ENCODE results near the gene EXOC2.

The EXOC2 gene

DNA sequence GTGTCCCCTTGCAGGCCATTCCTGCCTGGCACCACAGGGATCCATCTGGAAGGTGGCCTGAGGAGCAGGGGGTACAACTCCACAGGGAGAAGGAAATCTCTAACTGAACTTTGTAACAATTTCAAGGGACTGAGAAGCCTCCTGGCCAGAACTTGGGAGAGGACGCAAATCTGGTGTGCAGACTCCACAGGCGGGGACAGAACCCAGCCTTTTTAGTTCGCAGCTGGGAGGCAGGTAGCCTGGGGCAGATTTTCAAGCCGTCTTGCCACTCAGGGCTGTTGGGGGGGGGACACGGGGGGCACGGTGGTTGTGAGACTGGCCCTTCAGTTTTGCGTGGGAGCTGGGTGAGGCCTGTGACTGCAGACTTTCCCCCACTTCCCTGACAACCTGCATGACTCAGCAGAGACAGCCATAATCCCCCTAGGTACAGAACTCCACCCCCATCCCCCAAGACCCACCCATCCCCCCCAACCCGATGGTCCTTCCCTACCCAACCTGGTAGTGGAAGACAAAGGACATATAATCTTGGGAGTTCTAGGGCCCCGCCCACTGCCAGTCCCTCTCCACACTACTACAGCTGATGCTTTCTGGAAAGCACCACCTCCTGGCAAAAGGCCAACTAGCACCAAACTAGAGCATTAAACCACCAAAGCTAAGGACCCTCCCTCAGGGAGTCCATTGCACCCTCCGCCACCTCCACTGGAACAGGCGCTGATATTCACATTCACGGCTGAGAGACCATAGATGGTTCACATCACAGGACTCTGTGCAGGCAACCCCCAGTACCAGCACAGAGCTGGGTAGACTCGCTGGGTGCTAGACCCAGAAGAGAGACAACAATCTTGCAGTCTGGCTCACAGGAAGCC, 33.0 kb downstream of the EXOC2 start:
- H3K27me3 Mint-ChIP-seq, result no peaks in the 10 kb centered on the region
- peak overlapping the region; percentile 3 for H3K27ac Mint-ChIP-seq (ENCODE audit: low read depth)
- no peak for ATAC-seq (replicated peaks; ENCODE audit: extremely low read depth, poor library complexity, severe bottlenecking)
- peaks cover 71% of the 10 kb centered on the region for H3K4me1 Mint-ChIP-seq
- no peaks in the 10 kb centered on the region for H3K9me3 Mint-ChIP-seq
- H3K36me3 Mint-ChIP-seq (ENCODE audit: insufficient read depth), result peaks cover 2% of the 10 kb centered on the region
- H3K4me3 Mint-ChIP-seq, result no peak overlapping the region
- no peak for DNase-seq (ENCODE audit: low spot score in 2 of 2)

DNA sequence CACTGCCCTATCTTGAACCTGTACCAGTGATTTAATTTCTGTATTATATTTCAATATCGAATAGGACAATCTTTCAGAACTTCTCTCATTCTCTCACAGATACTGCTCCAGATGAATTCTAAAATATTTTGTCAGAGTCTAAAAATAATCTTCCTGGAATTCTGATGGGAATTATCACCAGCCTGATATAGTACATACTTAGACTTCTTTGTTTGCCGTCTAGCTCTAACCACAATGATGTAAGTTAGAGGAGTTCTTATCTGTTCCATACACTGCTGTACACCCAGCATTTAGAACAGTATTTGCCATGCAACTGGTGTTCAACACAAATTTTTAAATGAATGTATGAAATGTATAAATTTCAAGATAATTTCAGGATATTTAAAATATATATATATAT, 34.7 kb downstream of the EXOC2 start:
- H3K4me3 Mint-ChIP-seq, result no peak overlapping the region
- ATAC-seq (replicated peaks; ENCODE audit: extremely low read depth, poor library complexity, severe bottlenecking) (no peak), DNase-seq (ENCODE audit: low spot score in 2 of 2) (no peak)
- no peaks in the 10 kb centered on the region for H3K27me3 Mint-ChIP-seq
- H3K4me1 Mint-ChIP-seq, result peaks cover 63% of the 10 kb centered on the region
- H3K9me3 Mint-ChIP-seq, result no peaks in the 10 kb centered on the region
- H3K27ac Mint-ChIP-seq (ENCODE audit: low read depth), result no peak overlapping the region
- peaks cover 4% of the 10 kb centered on the region for H3K36me3 Mint-ChIP-seq (ENCODE audit: insufficient read depth)

DNA sequence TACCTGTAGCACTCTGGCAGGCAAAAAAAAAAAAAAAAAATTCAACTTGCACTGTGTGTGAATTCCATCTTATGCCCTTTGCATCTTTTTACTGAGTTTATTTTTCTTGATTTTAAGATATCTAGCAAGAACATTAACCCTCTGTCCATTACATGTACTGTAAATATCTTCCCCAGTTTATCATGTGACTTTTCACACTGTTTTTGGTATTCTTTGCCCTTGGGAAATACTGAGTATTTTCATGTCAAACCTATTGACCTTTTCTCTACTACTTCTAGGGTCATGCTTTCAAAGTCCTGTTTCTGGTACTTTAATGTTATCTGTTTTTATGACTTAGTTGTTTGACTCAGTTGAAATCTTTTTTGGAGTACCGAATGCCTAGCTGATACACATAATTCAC, 35.2 kb downstream of the EXOC2 start:
- ATAC-seq (replicated peaks; ENCODE audit: extremely low read depth, poor library complexity, severe bottlenecking), result no peak
- Mint-ChIP-seq H3K4me1 (peaks cover 63% of the 10 kb centered on the region), H3K4me3 (no peak overlapping the region), H3K36me3 (ENCODE audit: insufficient read depth) (peaks cover 4% of the 10 kb centered on the region), H3K27ac (ENCODE audit: low read depth) (no peak overlapping the region), H3K27me3 (no peaks in the 10 kb centered on the region), H3K9me3 (no peaks in the 10 kb centered on the region)
- no peak for DNase-seq (ENCODE audit: low spot score in 2 of 2)

DNA sequence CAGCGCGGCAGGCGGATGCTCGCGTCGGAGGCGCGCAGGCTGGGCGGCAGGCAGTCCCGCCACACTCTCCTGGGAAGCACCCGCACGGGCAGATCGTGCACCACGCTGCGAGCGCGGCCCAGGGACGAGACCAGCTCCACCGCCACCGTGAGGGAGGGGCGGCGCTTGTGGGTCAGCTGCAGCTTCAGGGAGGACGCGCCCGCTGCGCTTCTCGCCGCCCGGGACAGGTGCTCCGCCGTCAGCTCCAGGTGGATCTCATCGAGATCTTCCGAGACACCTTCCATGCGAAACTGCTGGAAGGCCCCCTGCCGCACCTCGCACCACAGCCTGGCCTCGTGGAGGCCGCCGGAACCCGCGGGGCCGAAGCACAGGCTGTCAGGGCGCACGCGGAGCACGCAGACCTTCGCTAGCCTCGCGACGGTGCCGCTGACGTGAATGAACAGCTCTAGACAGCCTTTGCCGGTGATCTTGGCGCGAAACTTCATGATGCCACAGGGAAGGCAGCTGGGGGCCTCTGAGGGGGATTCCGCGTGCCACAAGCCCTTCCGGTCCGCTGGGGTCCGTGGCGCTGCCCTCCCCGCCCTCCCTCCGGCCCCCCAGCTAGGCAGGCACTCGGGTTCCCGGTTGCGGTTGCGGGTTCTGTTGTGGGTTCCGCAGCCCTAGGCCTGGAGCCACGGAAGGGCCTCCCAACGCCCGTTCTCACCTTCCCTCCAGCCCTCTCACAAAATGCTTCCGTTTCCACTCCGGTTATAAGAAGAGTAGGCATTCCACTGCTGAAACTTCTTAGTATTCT, 36.3 kb downstream of the EXOC2 start, which contains the start of gene HUS1B:
HUS1B (minus strand) TSS at position 641 of the 793 bp plus-strand sequence; CDS start at position 485, 156 bp downstream.
- Mint-ChIP-seq H3K9me3 (no peaks in the 10 kb centered on the region), H3K4me3 (no peak within 1 kb of the TSS), H3K27ac (ENCODE audit: low read depth) (no peak within 1 kb of the TSS), H3K36me3 (ENCODE audit: insufficient read depth) (peaks cover 4% of the 10 kb centered on the region), H3K4me1 (peaks cover 54% of the 10 kb centered on the region), H3K27me3 (no peaks in the 10 kb centered on the region)
- DNase-seq (ENCODE audit: low spot score in 2 of 2) (no peak), ATAC-seq (replicated peaks; ENCODE audit: extremely low read depth, poor library complexity, severe bottlenecking) (no peak)

DNA sequence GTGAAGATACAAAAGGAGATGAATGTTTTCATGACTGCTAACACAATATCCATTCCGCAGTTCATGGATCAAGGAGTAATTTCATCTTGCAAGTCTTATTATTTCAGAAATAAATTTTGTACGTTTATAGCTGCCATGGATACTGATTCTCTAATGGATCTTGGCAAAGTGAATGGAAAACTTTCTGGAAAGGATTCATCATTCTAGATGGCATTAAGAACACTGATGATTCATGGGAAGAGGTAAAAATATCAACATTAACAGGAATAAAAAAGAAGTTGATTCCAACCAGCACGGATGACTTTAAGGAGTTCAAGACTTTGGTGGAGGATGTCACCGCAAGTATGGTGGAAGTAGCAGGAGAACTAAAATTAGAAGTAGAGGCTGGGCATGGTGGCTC, 38.8 kb downstream of the EXOC2 start:
- no peak overlapping the region for H3K4me3 Mint-ChIP-seq
- no peak overlapping the region for H3K27ac Mint-ChIP-seq (ENCODE audit: low read depth)
- peaks cover 29% of the 10 kb centered on the region for H3K4me1 Mint-ChIP-seq
- H3K9me3 Mint-ChIP-seq, result no peaks in the 10 kb centered on the region
- ATAC-seq (replicated peaks; ENCODE audit: extremely low read depth, poor library complexity, severe bottlenecking), result no peak
- H3K36me3 Mint-ChIP-seq (ENCODE audit: insufficient read depth), result peaks cover 4% of the 10 kb centered on the region
- H3K27me3 Mint-ChIP-seq, result no peaks in the 10 kb centered on the region
- no peak for DNase-seq (ENCODE audit: low spot score in 2 of 2)

DNA sequence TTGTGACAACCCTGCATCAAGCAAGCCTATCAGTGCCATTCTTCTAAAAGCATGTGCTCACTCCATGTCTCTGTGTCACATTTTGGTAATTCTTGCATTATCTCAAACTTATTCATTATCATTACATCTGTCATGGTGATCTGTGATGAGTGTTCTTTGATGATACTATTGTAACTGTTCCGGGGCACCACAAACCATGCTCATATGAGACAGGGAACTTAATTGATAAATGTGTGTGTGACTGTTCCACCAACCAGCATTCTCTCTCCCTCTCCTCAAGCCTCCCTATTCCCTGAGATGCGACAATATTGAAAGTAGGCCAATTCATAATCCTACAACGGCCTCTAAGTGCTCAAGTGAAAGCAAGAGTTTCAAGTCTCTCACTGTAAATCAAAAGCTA, 40.1 kb downstream of the EXOC2 start:
- Mint-ChIP-seq H3K4me3 (no peak overlapping the region), H3K27ac (ENCODE audit: low read depth) (no peak overlapping the region), H3K36me3 (ENCODE audit: insufficient read depth) (peaks cover 4% of the 10 kb centered on the region), H3K4me1 (peaks cover 21% of the 10 kb centered on the region), H3K27me3 (no peaks in the 10 kb centered on the region), H3K9me3 (no peaks in the 10 kb centered on the region)
- DNase-seq (ENCODE audit: low spot score in 2 of 2) (no peak), ATAC-seq (replicated peaks; ENCODE audit: extremely low read depth, poor library complexity, severe bottlenecking) (no peak)

GRCh38 chr6:650098-650497, 42.8 kb downstream of the EXOC2 start:
- no peaks in the 10 kb centered on the region for H3K27me3 Mint-ChIP-seq
- H3K27ac Mint-ChIP-seq (ENCODE audit: low read depth), result no peak overlapping the region
- no peak overlapping the region for H3K4me3 Mint-ChIP-seq
- peaks cover 37% of the 10 kb centered on the region for H3K4me1 Mint-ChIP-seq
- no peak for ATAC-seq (replicated peaks; ENCODE audit: extremely low read depth, poor library complexity, severe bottlenecking)
- peaks cover 4% of the 10 kb centered on the region for H3K36me3 Mint-ChIP-seq (ENCODE audit: insufficient read depth)
- DNase-seq (ENCODE audit: low spot score in 2 of 2), result no peak
- H3K9me3 Mint-ChIP-seq, result no peaks in the 10 kb centered on the region

- H3K27ac Mint-ChIP-seq (ENCODE audit: low read depth), result peak overlapping the region; percentile 32
- no peaks in the 10 kb centered on the region for H3K27me3 Mint-ChIP-seq
- DNase-seq (ENCODE audit: low spot score in 2 of 2), result no peak
- ATAC-seq (replicated peaks; ENCODE audit: extremely low read depth, poor library complexity, severe bottlenecking), result no peak
- H3K9me3 Mint-ChIP-seq, result no peaks in the 10 kb centered on the region
- no peak overlapping the region for H3K4me3 Mint-ChIP-seq
- no peaks in the 10 kb centered on the region for H3K36me3 Mint-ChIP-seq (ENCODE audit: insufficient read depth)
- peaks cover 54% of the 10 kb centered on the region for H3K4me1 Mint-ChIP-seq
These were observed 50.1 kb downstream of the EXOC2 start for GRCh38 chr6:642805-643204.

DNA sequence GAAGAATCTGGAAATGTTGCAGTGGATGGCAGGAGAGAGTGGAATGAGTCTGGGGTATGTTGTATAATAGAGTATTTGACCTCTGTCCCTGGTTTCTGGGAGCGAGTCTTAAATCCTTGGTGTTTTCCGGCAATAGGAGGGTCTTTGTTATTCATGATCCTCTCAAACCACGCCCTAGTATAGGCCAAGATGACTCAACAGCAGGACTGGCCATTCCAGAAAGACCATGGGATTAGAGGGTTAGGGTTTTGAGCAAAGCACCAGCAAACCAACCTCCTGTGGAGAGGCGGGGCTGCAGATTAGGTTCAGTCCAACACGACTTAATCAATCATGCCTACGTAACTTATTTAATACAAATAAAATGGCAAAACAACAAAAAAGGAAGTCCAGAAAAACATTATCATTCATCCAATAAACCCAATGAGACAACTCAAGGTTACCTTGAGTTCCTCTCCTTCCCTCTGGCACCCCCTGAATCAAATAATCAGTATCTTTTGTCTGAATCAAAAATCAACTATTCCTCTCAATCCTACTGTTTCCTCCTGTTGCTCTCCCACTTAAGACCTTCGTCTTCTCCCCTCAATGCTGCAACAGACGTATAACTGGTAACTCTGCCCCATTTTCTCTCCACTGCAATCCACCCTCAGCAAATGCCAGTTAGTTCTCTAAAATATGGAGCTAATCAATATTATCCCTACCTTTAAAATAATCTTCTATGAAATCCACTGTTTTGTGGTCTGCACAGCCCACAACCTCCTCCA, 51.5 kb downstream of the EXOC2 start:
- H3K27ac Mint-ChIP-seq (ENCODE audit: low read depth), result no peak overlapping the region
- H3K9me3 Mint-ChIP-seq, result no peaks in the 10 kb centered on the region
- ATAC-seq (replicated peaks; ENCODE audit: extremely low read depth, poor library complexity, severe bottlenecking), result no peak
- H3K4me3 Mint-ChIP-seq, result no peak overlapping the region
- no peaks in the 10 kb centered on the region for H3K27me3 Mint-ChIP-seq
- peaks cover 56% of the 10 kb centered on the region for H3K4me1 Mint-ChIP-seq
- peaks cover 11% of the 10 kb centered on the region for H3K36me3 Mint-ChIP-seq (ENCODE audit: insufficient read depth)
- DNase-seq (ENCODE audit: low spot score in 2 of 2), result no peak

DNA sequence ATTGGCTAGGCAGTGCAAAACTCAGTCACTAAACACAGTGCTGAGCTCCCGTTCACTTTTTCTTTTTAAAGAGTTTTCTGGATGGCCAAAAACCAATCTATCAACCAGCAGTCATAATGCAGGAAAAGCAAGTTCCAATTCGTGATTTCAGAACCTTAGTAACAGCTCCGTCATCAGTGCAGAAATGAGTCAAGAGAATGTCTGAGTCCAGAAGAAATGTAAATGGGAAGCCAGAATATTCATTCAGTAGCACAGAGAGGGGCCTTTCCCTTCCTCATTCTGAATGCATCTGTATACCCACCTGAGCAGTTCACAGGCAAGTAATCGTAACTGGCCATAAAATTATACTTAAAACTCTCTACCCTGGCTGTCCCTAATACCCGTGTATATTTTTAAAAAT, 56.5 kb downstream of the EXOC2 start:
- Mint-ChIP-seq H3K4me1 (peaks cover 25% of the 10 kb centered on the region), H3K36me3 (ENCODE audit: insufficient read depth) (peaks cover 26% of the 10 kb centered on the region), H3K27ac (ENCODE audit: low read depth) (no peak overlapping the region), H3K27me3 (no peaks in the 10 kb centered on the region), H3K9me3 (no peaks in the 10 kb centered on the region), H3K4me3 (no peak overlapping the region)
- ATAC-seq (replicated peaks; ENCODE audit: extremely low read depth, poor library complexity, severe bottlenecking) (no peak), DNase-seq (ENCODE audit: low spot score in 2 of 2) (no peak)

- H3K9me3 Mint-ChIP-seq, result no peaks in the 10 kb centered on the region
- DNase-seq (ENCODE audit: low spot score in 2 of 2) (no peak), ATAC-seq (replicated peaks; ENCODE audit: extremely low read depth, poor library complexity, severe bottlenecking) (no peak)
- peaks cover 33% of the 10 kb centered on the region for H3K36me3 Mint-ChIP-seq (ENCODE audit: insufficient read depth)
- H3K27ac Mint-ChIP-seq (ENCODE audit: low read depth), result no peak overlapping the region
- H3K27me3 Mint-ChIP-seq, result no peaks in the 10 kb centered on the region
- no peak overlapping the region for H3K4me3 Mint-ChIP-seq
- peaks cover 18% of the 10 kb centered on the region for H3K4me1 Mint-ChIP-seq
These were observed 57.7 kb downstream of the EXOC2 start for GRCh38 chr6:635233-635632.

DNA sequence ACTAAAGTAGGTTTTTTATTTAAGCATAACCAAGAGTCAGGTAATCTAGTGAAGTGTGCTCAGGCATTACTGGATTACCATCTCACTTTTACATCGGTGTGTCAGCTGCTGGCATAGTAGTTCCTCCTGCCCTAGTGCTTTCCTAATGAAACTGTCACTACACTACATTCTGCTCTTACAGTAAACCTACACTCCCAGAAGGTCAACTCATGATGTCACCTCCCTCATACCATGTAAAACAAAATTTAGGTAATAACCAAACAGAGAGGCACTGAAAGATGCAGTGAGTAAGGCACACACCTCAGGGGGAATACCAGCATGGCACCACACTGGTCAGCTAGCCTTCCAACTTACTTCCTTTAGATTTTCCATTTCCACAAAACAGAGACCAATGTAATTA, 59.3 kb downstream of the EXOC2 start:
- Mint-ChIP-seq H3K9me3 (no peaks in the 10 kb centered on the region), H3K27ac (ENCODE audit: low read depth) (no peak overlapping the region), H3K27me3 (no peaks in the 10 kb centered on the region), H3K4me1 (peaks cover 15% of the 10 kb centered on the region), H3K36me3 (ENCODE audit: insufficient read depth) (peaks cover 33% of the 10 kb centered on the region), H3K4me3 (no peak overlapping the region)
- DNase-seq (ENCODE audit: low spot score in 2 of 2) (no peak), ATAC-seq (replicated peaks; ENCODE audit: extremely low read depth, poor library complexity, severe bottlenecking) (no peak)

All from central memory CD8-positive, alpha-beta T cell (primary cell).